T-helper 2 cell treated with Interferon-gamma antibody and Interleukin-4, amounts not matched to agents 5 μg/mL and 100 μg/mL, for 36 hours (primary cell): ENCODE data around the gene INKA1.
A peak's percentile ranks its signal among the peaks of the same experiment; 100 is the strongest.
"Not testable (repeated sequence)": the region's sequence is repeated elsewhere in the genome, so short reads cannot be mapped to it uniquely, and the experiment has no call there.

Experiments
- DNase-seq: peaks from one replicate; pipeline ENCODE4 v3.0.0; 2021; ENCODE audit warnings: low spot score
- H3K27ac Mint-ChIP-seq: one replicate; pipeline ENCODE4 v1.8.0; 2021; ENCODE audit warnings: mild to moderate bottlenecking, mixed read lengths
- H3K27me3 Mint-ChIP-seq: one replicate; pipeline ENCODE4 v1.8.0; 2021; ENCODE audit warnings: low read depth, mixed read lengths
- H3K36me3 Mint-ChIP-seq: one replicate; pipeline ENCODE4 v1.8.0; 2021; ENCODE audit warnings: low read depth, mixed read lengths
- H3K4me1 Mint-ChIP-seq: one replicate; pipeline ENCODE4 v1.8.0; 2021; ENCODE audit warnings: low read depth, mixed read lengths
- H3K4me3 Mint-ChIP-seq: one replicate; pipeline ENCODE4 v1.8.0; 2022; ENCODE audit warnings: mild to moderate bottlenecking, moderate library complexity, mixed read lengths
- H3K9me3 Mint-ChIP-seq: one replicate; pipeline ENCODE4 v1.8.0; 2021; ENCODE audit warnings: mixed read lengths

Gene INKA1

DNA sequence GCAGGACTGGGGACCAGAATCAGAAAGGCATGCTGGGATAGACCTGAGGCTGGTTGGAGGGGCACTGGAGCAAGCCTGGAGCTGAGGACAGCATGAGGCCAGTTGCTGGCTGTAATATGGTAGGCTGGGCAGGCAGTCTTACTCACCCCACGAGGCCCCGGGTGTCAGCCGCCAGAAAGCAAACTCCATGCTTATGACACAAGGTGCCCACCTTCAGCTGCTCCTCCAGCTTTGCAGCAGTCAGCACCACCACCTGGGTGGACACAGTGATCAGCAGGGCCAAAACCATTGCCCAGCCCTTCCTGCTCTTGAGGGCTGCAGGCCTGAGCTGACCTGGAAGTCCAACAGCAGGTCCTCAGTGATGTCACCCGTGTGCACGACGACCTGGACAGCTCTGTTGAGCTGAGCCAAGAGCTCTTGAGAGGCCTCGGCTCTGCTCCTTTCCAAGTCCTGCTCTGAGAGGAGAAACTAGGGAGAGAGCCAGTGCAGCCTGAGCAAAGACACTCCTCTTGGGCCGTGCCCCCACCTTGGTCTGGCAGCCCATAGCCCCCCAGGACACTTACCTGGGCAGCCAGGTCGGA, 9.9 kb downstream of the INKA1 start:
- Mint-ChIP-seq H3K36me3 (peaks cover 30% of the 10 kb centered on the region), H3K9me3 (no peaks in the 10 kb centered on the region), H3K27me3 (no peaks in the 10 kb centered on the region), H3K4me3 (peak overlapping the region; percentile 97), H3K4me1 (peaks cover 20% of the 10 kb centered on the region), H3K27ac (peak overlapping the region; percentile 94)
- DNase-seq = no peak

DNA sequence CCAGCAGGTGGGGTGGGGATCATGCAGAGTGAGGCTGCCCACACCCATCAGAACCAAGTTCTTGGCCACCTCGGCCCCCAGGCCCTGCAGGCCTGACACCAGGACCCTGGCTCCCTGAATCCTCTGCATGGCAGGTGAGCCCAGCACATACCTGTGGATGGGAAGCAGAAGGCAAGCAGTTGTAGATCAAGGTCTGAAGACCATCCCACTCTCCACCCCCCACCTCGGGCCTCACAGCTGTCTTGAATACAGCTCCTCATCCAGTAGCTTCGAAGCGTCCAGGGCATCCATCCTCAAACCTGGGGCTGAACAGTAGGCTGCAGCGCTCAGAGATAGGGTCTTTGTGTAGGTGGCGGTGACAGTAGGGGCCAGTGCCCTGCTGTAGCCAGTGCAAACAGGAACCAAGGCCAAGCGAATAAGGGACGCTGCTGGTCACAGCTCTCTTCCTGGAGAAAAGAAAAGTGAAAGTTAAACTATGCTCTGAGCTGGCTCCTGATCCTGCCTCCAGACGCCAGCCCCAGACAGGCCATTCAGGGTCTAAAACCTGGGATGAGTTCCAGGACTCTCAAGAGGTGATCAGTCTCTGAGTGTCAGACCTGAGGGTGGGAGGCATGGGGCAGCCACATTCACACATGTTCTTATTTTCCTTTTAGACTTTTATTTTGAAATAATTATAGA, 10.6 kb downstream of the INKA1 start, which contains the start of gene UBA7:
UBA7 (minus strand) TSS at position 457 of the 678 bp plus-strand sequence; CDS start at position 291, 166 bp downstream.
- peak; percentile 37 for DNase-seq
- H3K4me3 Mint-ChIP-seq = peak within 1 kb of the TSS; percentile 97
- H3K4me1 Mint-ChIP-seq = peaks cover 20% of the 10 kb centered on the region
- peak within 1 kb of the TSS; percentile 94 for H3K27ac Mint-ChIP-seq
- peaks cover 29% of the 10 kb centered on the region for H3K36me3 Mint-ChIP-seq
- no peaks in the 10 kb centered on the region for H3K9me3 Mint-ChIP-seq
- H3K27me3 Mint-ChIP-seq = no peaks in the 10 kb centered on the region

DNA sequence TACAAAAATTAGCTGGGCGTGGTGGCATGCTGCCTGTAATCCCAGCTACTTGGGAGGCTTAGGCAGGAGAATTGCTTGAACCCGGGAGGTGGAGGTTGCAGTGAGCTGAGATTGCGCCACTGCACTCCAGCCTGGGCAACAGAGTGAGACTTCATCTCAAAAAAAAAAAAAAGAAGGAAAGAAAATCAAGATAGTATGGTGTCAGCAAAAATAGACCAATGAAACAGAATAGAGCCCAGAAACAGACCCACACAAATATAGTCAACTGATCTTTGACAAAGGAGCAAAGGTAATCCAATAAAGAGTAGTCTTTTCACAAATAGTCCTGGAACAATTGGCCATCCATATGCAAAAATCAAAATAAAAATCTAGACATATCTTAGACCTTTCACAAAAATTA, 20.1 kb downstream of the INKA1 start:
- not testable (repeated sequence) for H3K27me3 Mint-ChIP-seq, H3K9me3 Mint-ChIP-seq, DNase-seq, H3K4me1 Mint-ChIP-seq, H3K36me3 Mint-ChIP-seq, H3K27ac Mint-ChIP-seq, H3K4me3 Mint-ChIP-seq

DNA sequence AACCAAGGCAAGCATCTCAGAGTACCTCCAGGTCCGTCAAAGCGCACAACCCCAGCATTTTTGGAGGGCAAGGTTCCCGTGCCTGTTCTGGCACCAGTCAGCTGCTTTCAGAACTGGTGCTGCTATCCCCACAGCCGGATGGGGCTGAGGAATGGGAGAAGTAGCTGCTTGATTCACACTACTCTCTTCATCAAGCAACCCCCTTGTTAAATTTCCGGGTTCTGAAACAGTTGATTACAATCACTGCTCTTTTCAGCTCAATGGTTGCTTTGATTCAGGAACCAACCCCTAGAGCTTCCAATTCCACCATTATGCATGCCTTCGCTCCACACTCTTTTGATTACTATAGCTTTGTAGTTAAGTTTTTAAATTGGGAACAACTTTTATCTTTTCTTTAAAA, 23.0 kb downstream of the INKA1 start:
- H3K9me3 Mint-ChIP-seq = no peaks in the 10 kb centered on the region
- H3K27me3 Mint-ChIP-seq = no peaks in the 10 kb centered on the region
- H3K4me1 Mint-ChIP-seq = no peaks in the 10 kb centered on the region
- no peak for DNase-seq
- no peak overlapping the region for H3K4me3 Mint-ChIP-seq
- H3K27ac Mint-ChIP-seq = no peak overlapping the region
- peaks cover 5% of the 10 kb centered on the region for H3K36me3 Mint-ChIP-seq

DNA sequence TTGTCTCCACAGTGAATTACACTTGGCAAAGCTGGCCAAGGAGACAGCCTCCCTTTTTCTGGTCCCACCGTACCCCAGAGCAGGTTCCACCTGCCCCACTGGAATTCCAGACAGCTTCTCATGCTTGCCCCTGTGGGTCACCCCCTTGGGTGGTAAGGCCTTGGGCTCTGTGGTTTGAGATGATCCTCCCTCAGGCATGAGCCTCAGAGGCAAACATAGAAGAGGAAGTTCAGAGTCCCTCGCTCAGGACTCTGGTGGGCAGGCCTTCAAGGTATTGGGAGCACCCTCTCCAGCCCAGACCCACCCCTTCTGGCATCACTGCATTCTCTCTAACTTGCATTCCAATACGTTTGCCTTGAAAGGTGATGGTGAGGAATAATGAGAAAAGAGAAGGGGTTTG, 28.3 kb downstream of the INKA1 start:
- DNase-seq = no peak
- no peaks in the 10 kb centered on the region for H3K4me1 Mint-ChIP-seq
- no peaks in the 10 kb centered on the region for H3K27me3 Mint-ChIP-seq
- H3K27ac Mint-ChIP-seq = no peak overlapping the region
- no peaks in the 10 kb centered on the region for H3K9me3 Mint-ChIP-seq
- peaks cover 8% of the 10 kb centered on the region for H3K36me3 Mint-ChIP-seq
- H3K4me3 Mint-ChIP-seq = no peak overlapping the region

DNA sequence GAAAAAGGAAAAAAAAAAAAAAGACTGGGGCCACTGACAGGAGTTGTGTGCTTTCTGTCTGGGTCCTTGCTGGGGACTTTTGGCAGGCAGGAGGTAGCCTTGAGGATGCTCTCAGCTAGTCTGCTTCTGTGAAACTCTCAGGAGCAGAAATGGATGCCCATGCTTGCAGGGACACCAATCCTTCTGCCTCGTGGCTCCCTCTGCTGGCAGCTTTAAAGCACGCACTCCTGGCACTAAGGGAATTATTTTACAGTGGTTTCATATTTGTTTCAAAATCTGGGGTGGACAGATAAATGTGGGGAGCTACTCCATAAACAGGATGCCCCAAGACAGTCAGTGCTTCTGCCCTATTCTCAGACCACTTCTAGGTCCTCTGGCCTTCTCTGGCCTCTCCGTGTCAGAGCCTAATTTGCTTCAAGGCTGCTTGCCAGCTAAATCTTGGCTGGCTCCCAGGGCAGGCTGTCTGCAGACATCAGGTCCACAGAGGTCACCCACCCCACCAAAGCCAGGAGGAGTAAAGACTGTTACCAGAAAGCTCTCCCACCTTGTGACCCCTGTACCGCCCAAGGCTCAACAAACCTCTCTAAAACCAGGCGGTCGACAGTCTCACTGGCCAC, 36.2 kb downstream of the INKA1 start:
- H3K27me3 Mint-ChIP-seq = no peaks in the 10 kb centered on the region
- peaks cover 2% of the 10 kb centered on the region for H3K4me1 Mint-ChIP-seq
- H3K9me3 Mint-ChIP-seq = no peaks in the 10 kb centered on the region
- no peak overlapping the region for H3K27ac Mint-ChIP-seq
- H3K36me3 Mint-ChIP-seq = peaks cover 8% of the 10 kb centered on the region
- H3K4me3 Mint-ChIP-seq = no peak overlapping the region
- peak; percentile 66 for DNase-seq

DNA sequence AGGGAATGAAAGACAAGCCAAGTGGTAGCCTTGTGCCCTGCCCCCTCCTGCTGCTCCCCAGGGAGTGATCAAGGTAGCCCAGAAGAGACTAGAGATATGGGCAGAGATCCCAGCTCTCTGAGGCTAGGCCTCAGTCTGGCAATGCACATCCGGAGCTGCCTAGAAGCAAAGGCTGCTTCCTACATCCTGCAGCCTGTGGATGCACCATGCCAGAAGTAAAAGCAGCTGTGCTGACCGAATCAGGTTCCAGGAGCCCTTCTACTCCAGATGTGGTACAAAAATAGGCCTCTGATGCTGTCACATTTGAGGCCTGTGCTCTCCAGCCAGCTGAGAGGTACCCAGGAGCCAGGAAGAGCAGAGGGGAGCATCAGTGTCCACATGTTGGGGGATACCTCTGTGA, 37.3 kb downstream of the INKA1 start:
- H3K4me1 Mint-ChIP-seq = peaks cover 2% of the 10 kb centered on the region

DNA sequence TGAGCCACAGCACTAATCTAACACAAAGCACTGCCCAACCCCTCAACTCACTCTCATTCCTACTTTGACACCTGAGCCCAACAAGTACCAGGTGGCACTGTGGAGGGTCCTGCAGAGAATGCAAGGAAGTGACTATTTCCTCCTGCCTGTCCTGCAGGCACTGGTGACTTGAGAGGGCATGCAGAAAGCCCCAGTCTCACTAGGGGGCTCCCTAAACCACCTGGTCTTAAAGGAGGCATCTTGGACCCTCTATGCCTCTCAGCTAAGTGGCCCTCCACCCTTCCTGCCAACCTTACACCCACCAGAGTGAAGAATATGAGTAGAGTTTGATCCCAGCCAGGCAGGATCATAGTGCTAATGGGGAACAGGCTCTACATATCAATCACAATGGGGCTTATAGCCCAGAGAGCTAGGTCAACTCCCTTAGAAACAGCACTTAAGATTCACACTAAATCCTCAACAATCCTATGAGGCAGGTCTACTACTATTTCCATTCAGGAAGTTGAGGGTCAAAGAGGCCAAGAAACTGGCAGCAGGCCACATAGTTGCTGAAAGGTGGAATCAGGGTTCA, 38.1 kb downstream of the INKA1 start:
- Mint-ChIP-seq H3K27ac (no peak overlapping the region), H3K9me3 (no peaks in the 10 kb centered on the region), H3K4me1 (peaks cover 2% of the 10 kb centered on the region), H3K36me3 (peaks cover 5% of the 10 kb centered on the region), H3K4me3 (no peak overlapping the region), H3K27me3 (no peaks in the 10 kb centered on the region)
- DNase-seq = no peak

More for the DNA sequence above, 37.3 kb downstream of the INKA1 start:
- Mint-ChIP-seq H3K27me3 (no peaks in the 10 kb centered on the region), H3K4me3 (no peak overlapping the region), H3K9me3 (no peaks in the 10 kb centered on the region), H3K36me3 (peaks cover 5% of the 10 kb centered on the region), H3K27ac (no peak overlapping the region)
- DNase-seq = no peak

DNA sequence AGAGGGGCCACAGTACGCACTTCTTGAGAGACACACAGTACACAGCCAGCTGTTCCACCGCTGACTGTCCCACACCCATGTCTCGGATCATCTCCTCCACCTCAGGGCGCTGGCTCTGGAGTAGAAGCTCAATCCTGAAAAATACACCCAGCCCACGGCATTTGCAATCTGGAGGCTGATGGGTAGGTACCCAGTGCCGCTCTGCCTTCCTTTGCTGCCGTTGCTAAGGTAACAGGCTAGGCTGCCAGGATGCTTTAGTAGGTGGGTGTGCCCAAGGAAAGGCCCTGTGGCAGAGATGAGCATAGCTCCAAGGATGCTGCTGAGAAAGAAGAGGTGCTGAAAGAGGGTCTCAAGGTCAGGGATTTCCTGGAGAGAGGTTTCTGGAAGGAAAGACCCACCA, 38.7 kb downstream of the INKA1 start:
- H3K9me3 Mint-ChIP-seq = no peaks in the 10 kb centered on the region
- H3K4me1 Mint-ChIP-seq = peaks cover 2% of the 10 kb centered on the region
- H3K27me3 Mint-ChIP-seq = no peaks in the 10 kb centered on the region
- DNase-seq = no peak
- H3K36me3 Mint-ChIP-seq = peaks cover 5% of the 10 kb centered on the region
- H3K27ac Mint-ChIP-seq = no peak overlapping the region
- H3K4me3 Mint-ChIP-seq = no peak overlapping the region

DNA sequence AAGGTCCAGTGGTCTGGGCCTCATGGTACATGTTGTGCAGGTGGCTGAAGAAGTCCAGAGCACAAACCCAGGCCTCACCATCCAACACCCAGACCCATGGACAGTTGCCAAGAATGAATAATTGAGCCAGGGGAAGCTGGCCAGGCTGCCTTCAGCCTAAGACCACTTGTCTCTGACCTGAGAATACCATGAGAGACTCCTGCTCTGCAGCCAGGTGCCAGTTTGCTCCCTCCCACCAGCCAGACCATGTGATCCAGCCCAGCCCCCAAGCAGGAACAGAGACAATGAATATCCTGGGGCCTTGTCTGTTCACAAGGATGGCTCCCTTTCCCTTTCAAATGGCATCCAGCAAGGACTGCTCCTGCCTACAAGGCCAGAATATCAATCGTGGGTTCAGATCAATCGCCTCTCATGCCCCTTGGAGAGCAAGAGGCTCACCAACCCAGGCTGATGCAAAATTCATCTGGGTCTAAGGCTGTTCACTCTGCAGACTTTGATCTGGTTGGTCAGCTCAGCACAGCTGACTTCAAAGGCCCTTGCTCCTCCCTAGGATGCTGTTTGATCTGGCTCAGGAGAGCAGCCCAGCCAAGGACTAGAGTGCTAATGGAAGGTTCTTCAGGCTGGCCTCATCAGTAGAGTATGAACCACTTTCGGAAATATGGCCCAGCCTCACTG, 39.9 kb downstream of the INKA1 start:
- Mint-ChIP-seq H3K36me3 (peaks cover 12% of the 10 kb centered on the region), H3K27me3 (no peaks in the 10 kb centered on the region), H3K4me3 (no peak overlapping the region), H3K4me1 (peaks cover 2% of the 10 kb centered on the region), H3K27ac (no peak overlapping the region), H3K9me3 (no peaks in the 10 kb centered on the region)
- DNase-seq = no peak

DNA sequence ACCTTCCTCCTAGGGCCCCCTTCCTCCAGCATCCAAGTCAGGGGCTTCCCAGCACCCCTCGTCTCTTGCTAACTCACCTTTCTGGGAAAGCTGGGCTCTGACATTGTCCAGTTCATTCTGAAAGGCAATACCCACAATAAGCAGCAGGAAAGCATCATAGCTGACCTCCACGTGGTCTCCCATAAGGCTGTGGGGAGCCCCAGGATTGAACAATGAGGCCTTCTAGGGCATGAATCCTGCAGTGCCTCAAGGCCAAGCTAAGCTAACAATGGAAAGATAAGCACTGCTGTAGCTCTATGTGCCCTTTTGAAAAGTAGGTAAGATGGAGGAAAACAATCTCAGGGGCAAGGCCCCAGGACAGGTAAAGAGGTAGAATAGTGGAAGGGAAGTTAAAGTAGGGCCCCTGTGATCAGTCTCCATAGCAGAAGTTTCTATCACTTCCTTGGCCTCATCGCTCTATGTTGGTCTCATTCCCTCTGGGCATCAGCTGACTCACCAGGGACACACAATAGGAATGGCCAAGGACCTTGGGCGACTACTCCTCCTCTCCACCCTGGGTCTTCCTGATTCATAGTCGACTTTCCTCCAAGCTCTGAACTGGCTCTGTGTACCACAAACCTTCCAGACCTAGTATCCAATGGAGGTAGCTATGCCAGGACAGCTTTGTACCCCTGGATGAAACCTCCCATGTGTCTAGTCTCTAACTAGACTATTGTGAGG, 41.6 kb downstream of the INKA1 start:
- no peak for DNase-seq
- Mint-ChIP-seq H3K27me3 (no peaks in the 10 kb centered on the region), H3K27ac (no peak overlapping the region), H3K36me3 (peaks cover 7% of the 10 kb centered on the region), H3K9me3 (no peaks in the 10 kb centered on the region), H3K4me1 (no peaks in the 10 kb centered on the region), H3K4me3 (no peak overlapping the region)

DNA sequence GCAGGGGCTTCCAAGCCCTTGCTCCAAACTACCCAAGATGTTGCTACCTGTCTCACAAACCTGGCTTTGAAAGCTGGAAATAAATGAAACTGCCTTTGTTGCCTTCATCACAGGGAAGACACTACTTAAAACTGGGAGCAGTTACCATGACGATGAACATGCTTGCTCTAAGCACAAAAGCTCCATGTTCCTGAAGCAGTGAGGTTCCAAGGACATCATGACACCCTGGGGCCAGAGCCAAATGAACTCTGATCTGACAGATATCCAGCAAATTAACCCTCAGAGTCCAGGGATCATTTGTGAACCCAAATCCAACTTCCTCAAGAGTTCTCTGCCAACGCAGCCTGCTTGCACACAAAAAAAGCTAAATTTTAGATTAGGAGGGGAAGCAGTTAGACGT, 42.6 kb downstream of the INKA1 start:
- no peaks in the 10 kb centered on the region for H3K4me1 Mint-ChIP-seq
- peaks cover 7% of the 10 kb centered on the region for H3K36me3 Mint-ChIP-seq
- no peak overlapping the region for H3K4me3 Mint-ChIP-seq
- H3K9me3 Mint-ChIP-seq = no peaks in the 10 kb centered on the region
- H3K27me3 Mint-ChIP-seq = no peaks in the 10 kb centered on the region
- H3K27ac Mint-ChIP-seq = no peak overlapping the region
- DNase-seq = no peak
